Mucosa of descending colon (tissue), 3 donors: Measurements from ENCODE around the gene ATPAF1. TPM values are rescaled to one million over a fixed set of nuclear protein-coding genes. Genes with fewer than 3 reads are reported as not detected.
"Not testable (repeated sequence)": the region's sequence is repeated elsewhere in the genome, so short reads cannot be mapped to it uniquely, and the experiment has no call there.

ENCODE experiments used
- ATAC-seq: fragments of 200-7000 bp; cut with Tn5 transposase; one replicate; pipeline ENCODE4 v1.9.1; 2020; ENCODE audit warnings: mild to moderate bottlenecking, moderate library complexity
- DNase-seq, 3 donors: peaks; one replicate each; pipeline ENCODE4 v3.0.0-alpha.2; 2020
- H3K36me3 ChIP-seq: fragments of 200-600 bp; one replicate; pipeline ENCODE4 v1.8.0; 2021; ENCODE audit warnings: low read depth, mild to moderate bottlenecking
- H3K4me1 ChIP-seq: fragments of 200-600 bp; one replicate; pipeline ENCODE4 v1.8.0; 2021; ENCODE audit warnings: low read depth, mild to moderate bottlenecking
- H3K4me3 ChIP-seq: fragments of 200-600 bp; one replicate; pipeline ENCODE4 v1.8.0; 2021; ENCODE audit warnings: mild to moderate bottlenecking
- H3K9me3 ChIP-seq: fragments of 200-600 bp; one replicate; pipeline ENCODE4 v1.8.0; 2021; ENCODE audit warnings: mild to moderate bottlenecking
- intact Hi-C, 2 donors: fragments of 100-400 bp; cut with DNase I in 1 of 2; cut with micrococcal nuclease in 1 of 2; formaldehyde crosslinking; loops; one replicate each; pipeline versions ENCODE4 v1.11.0 to v1.11.1; 2022; cut with DNase I, micrococcal nuclease
- total RNA-seq, 3 donors: library from RNA; stranded (reverse); fragmentation: NEBNext Ultra II Directional in 2 of 3; extraction: Animal tissue kit (Norgen Biotek cat#: 25700) in 2 of 3; gene quantifications; one replicate each; pipeline versions ENCODE4 v1.2.1 to v1.2.4, GENCODE V29; 2021 to 2023
- TF ChIP-seq, protein P1 (sequence below): fragments of 200-600 bp; IDR thresholded peaks from one replicate; pipeline ENCODE4 v1.8.0; 2022; ENCODE audit warnings: antibody characterized with exemption, mild to moderate bottlenecking
- donor health status: DM: no; HTN: no; CAD: no; lungs with moderate emphysema.
- donor health status: DM: no; HTN: no; CAD: no.
- donor health status: DM: no; HTN: yes; CAD: no.

The ATPAF1 gene
- total RNA-seq, 3 donors from 2014 or later = 49.7 to 54.9 (median 52.6) TPM

DNA sequence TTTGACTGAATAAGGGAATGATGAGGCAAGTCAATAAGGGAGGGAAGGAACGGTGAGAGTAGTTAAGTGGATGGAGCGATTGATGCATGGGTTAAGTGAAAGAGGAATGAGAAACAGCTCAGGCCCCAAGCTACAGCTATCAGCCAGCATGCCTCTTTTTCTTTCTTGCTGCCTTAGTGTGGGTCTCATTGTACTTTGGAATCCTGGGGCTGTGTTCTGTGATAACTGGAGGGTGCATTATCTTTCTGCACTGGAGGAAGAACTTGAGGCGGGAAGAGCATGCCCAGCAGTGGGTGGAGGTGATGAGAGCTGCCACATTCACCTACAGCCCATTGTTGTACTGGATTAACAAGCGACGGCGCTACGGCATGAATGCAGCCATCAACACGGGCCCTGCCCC is 4.5 kb upstream of the ATPAF1 start:
- Histone ChIP-seq H3K36me3 (peaks cover 2% of the 10 kb centered on the region), H3K4me3 (no peak overlapping the region), H3K9me3 (no peaks in the 10 kb centered on the region), H3K4me1 (no peaks in the 10 kb centered on the region)
- DNase-seq = no peak
- ATAC-seq = no peak
- TF ChIP-seq, protein P1, sequence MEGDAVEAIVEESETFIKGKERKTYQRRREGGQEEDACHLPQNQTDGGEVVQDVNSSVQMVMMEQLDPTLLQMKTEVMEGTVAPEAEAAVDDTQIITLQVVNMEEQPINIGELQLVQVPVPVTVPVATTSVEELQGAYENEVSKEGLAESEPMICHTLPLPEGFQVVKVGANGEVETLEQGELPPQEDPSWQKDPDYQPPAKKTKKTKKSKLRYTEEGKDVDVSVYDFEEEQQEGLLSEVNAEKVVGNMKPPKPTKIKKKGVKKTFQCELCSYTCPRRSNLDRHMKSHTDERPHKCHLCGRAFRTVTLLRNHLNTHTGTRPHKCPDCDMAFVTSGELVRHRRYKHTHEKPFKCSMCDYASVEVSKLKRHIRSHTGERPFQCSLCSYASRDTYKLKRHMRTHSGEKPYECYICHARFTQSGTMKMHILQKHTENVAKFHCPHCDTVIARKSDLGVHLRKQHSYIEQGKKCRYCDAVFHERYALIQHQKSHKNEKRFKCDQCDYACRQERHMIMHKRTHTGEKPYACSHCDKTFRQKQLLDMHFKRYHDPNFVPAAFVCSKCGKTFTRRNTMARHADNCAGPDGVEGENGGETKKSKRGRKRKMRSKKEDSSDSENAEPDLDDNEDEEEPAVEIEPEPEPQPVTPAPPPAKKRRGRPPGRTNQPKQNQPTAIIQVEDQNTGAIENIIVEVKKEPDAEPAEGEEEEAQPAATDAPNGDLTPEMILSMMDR = no peak
- intact Hi-C loops = no loop called here

DNA sequence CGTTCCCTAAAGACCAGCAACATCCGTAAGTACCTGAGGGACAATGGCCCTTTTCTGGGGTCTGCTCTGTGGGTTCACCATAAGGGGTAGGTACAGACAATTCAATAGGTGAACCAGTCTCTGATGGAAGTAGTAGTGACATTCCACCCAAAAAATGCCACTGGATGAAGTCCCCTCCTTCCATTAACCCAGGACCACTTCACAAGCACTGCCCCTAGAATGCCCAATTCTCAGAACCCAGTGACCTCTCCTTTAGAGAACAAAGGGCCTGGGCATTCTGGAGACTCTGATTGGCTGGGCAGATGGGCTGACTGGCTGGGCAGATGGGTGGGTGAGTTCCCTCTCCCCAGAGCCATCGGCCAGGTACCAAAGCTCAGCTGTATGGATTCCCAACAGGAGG is 3.4 kb upstream of the ATPAF1 start, which contains the start of gene TEX38:
Gene TEX38, plus strand, starts transcription at position 301 of the 400 bp plus-strand sequence. Its CDS starts 81 bp downstream, at position 382.
- TF ChIP-seq, protein P1 = no peak
- ATAC-seq (no peak), DNase-seq (no peak)
- Histone ChIP-seq H3K4me1 (peaks cover 9% of the 10 kb centered on the region), H3K36me3 (no peaks in the 10 kb centered on the region), H3K9me3 (no peaks in the 10 kb centered on the region), H3K4me3 (no peak within 1 kb of the TSS)
- intact Hi-C loops = no loop called here

DNA sequence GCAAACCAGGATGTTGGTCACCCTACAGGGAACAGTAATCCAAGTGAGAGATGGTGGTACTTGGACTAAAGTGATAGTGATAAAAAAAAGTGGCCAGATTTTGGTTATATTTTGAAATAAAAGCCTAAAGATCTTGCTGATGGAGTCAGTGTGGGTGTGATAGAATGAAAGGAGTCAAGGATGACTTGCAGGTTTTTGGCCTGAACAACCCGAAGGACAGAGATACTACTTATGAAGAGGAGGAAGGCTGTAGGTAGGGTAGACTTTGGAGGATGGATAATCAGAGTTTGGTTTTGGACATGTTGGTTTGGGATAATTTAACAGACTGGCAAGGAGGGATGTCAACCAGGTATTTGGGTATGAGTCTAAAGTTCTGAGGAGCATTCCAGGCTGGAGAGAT is 2.0 kb upstream of the ATPAF1 start:
- intact Hi-C loops = no loop called here
- ATAC-seq = no peak
- H3K4me3 ChIP-seq = no peak overlapping the region
- H3K36me3 ChIP-seq = no peaks in the 10 kb centered on the region
- DNase-seq = no peak
- H3K9me3 ChIP-seq = no peaks in the 10 kb centered on the region
- H3K4me1 ChIP-seq = peaks cover 9% of the 10 kb centered on the region
- TF ChIP-seq, protein P1 = no peak

DNA sequence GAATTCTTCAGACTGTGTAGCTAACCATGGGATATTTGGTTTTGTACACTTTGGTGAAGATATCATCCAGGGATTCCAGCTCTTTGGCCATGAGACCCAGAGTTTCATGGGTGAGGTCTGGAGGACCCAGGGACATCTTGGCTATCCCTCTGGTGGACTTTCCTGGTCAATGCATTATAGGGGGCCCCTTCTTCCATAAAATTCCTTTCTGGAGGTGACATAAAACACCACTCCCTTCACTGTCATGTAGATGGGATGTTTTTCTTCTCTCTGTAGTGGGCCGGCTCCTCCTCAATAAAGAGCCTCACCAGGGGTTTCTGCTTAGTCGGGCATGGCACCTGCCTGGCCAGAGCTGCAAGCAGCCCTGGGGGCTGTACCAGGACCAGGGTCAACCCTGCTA is 2.2 kb downstream of the ATPAF1 start:
- intact Hi-C loops = no loop called here
- H3K4me1 ChIP-seq = peaks cover 13% of the 10 kb centered on the region
- TF ChIP-seq, protein P1 = no peak
- DNase-seq (no peak), ATAC-seq (no peak)
- no peaks in the 10 kb centered on the region for H3K36me3 ChIP-seq
- no peaks in the 10 kb centered on the region for H3K9me3 ChIP-seq
- no peak overlapping the region for H3K4me3 ChIP-seq

- H3K4me3 ChIP-seq, H3K9me3 ChIP-seq, H3K36me3 ChIP-seq, ATAC-seq, intact Hi-C loops, DNase-seq: not testable (repeated sequence)
- H3K4me1 ChIP-seq = peaks cover 13% of the 10 kb centered on the region
Measured at GRCh38 chr1:46662919-46663318, 5.2 kb downstream of the ATPAF1 start.

GRCh38 chr1:46660116-46660515 is 8.0 kb downstream of the ATPAF1 start:
- H3K4me1 ChIP-seq, ATAC-seq, H3K4me3 ChIP-seq, H3K9me3 ChIP-seq, intact Hi-C loops, DNase-seq, H3K36me3 ChIP-seq: not testable (repeated sequence)

- H3K4me1 ChIP-seq = peaks cover 4% of the 10 kb centered on the region
- TF ChIP-seq, protein P1 = no peak
- DNase-seq (no peak), ATAC-seq (no peak)
- intact Hi-C loops = no loop called here
- no peaks in the 10 kb centered on the region for H3K9me3 ChIP-seq
- no peak overlapping the region for H3K4me3 ChIP-seq
- H3K36me3 ChIP-seq = no peaks in the 10 kb centered on the region
Measured at GRCh38 chr1:46659307-46659870, 8.8 kb downstream of the ATPAF1 start.
